ENCODE measurements around the gene DMRTC2. TPM values are rescaled to one million over a fixed set of nuclear protein-coding genes. Genes with fewer than 3 reads are reported as not detected.

The DMRTC2 gene
- total and polyA plus RNA-seq, 2 of the 8 experiments (the other 6 are each of a cell fraction or from before 2014, with no cell fraction given) = not detected

DNA sequence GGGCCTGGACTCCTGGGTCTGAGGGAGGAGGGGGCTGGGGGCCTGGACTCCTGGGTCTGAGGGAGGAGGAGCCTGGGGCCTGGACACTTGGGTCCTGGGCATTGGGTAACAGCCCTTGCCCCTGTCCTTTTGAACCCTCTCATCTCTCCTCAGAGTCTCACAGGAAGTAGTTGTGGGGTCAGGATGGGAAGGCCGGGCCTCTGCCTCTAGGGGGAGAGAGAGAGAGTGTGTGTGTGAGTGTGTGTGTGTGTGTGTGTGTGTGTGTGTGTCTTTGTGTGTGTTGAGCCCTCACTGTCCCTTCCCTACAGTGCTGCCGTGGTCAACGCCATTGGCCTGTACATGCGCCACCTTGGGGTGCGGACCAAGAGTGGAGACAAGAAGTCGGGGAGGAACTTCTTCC lies 49.1 kb downstream of the DMRTC2 start:
- Histone ChIP-seq H3K23me2 (ENCODE audit: low read depth, low read length) (no peaks in the 10 kb centered on the region), H2BK120ac (replicated peaks; ENCODE audit: low read depth, low read length) (no peak overlapping the region), H3K14ac (ENCODE audit: insufficient read length) (no peak overlapping the region), H3K4me3 (ENCODE audit: extremely low read depth in 1 of 4, insufficient read depth in 2 of 4, low read depth in 3 of 4, low read length in 4 of 4) (no peak overlapping the region), H3K27ac (ENCODE audit: low read depth, low read length) (no peak overlapping the region), H3K23ac (ENCODE audit: insufficient read length) (no peak overlapping the region), H4K8ac (ENCODE audit: extremely low read depth, insufficient read depth, low read length) (no peak overlapping the region), H3K79me1 (ENCODE audit: low read depth, low read length) (no peaks in the 10 kb centered on the region), H2BK20ac (ENCODE audit: low read length) (no peak overlapping the region), H3K4me1 (replicated peaks in 1 of 4; ENCODE audit: control insufficient read depth in 3 of 4, insufficient read depth in 4 of 4, low read length in 3 of 4) (peaks cover 0 to 5% (median 1%) of the 10 kb centered on the region in 4 experiments; a peak in 1 of 7 replicates), H3K9ac (replicated peaks in 1 of 4; ENCODE audit: extremely low read depth in 1 of 4, low read depth in 3 of 4, low read length in 3 of 4) (no peak overlapping the region), H4K5ac (ENCODE audit: insufficient read length, low read depth, low read length) (no peak overlapping the region), H3K4me2 (ENCODE audit: insufficient read depth in 1 of 2, low read depth in 2 of 2, low read length in 2 of 2) (no peak overlapping the region), H4K20me1 (replicated peaks in 1 of 2; ENCODE audit: control insufficient read depth in 1 of 2, insufficient read depth in 2 of 2, low read length in 2 of 2) (peaks cover 0 to 5% of the 10 kb centered on the region in 2 experiments), H3K36me3 (ENCODE audit: control insufficient read depth in 2 of 4, insufficient read depth in 4 of 4, low read length in 3 of 4) (peaks cover 0 to 4% (median 2%) of the 10 kb centered on the region in 4 experiments; a peak in 4 of 8 replicates), H3K4ac (replicated peaks; ENCODE audit: insufficient read length, low read depth, low read length) (no peak overlapping the region), H4K91ac (replicated peaks; ENCODE audit: insufficient read length, low read length) (no peak overlapping the region), H2BK15ac (ENCODE audit: low read length) (no peak overlapping the region), H2AFZ (ENCODE audit: low read length) (no peak overlapping the region), H3K27me3 (replicated peaks in 1 of 4; ENCODE audit: control insufficient read depth in 3 of 4, extremely low read depth in 1 of 4, insufficient read depth in 3 of 4, low read length in 3 of 4) (no peaks in the 10 kb centered on the region), H3K9me3 (ENCODE audit: insufficient read depth in 2 of 2, low read depth in 1 of 2, low read length in 1 of 2) (no peaks in the 10 kb centered on the region), H3K79me2 (ENCODE audit: control insufficient read depth in 1 of 2, insufficient read depth in 2 of 2, low read length in 2 of 2) (no peaks in the 10 kb centered on the region), H3K18ac (ENCODE audit: extremely low read depth, low read length) (no peak overlapping the region), H2BK12ac (ENCODE audit: low read depth, low read length) (no peak overlapping the region), H3K56ac (replicated peaks; ENCODE audit: insufficient read length, low read depth, low read length) (no peak overlapping the region), H2BK5ac (ENCODE audit: low read depth, low read length) (no peak overlapping the region), H2AK5ac (ENCODE audit: low read depth, low read length) (no peak overlapping the region)
- DNase-seq (ENCODE audit: low read depth in 1 of 2, low spot score in 2 of 2) (no peak), FAIRE-seq (no peak)
- 88% methylated on average over 6 of the region's 6 CpGs; no CpG with 5 or more reads in 1 of the 2 experiments for WGBS, 2 experiments (ENCODE audit: extremely low coverage in 1 of 2, insufficient coverage in 1 of 2, insufficient read length in 1 of 2, insufficient replicate concordance in 2 of 2, low coverage in 1 of 2, low lambda C conversion rate in 2 of 2, missing lambda C conversion rate in 1 of 2)
- POLR2A ChIA-PET (ENCODE audit: partially characterized antibody) = interaction anchor here (0.7 to 2.7 kb wide), 2 partner anchors 10 to 12 kb away, joined by 3 to 14 read pairs; no protein-coding TSS in a partner anchor
- CTCF ChIA-PET (ENCODE audit: partially characterized antibody) = interaction anchor here (0.9 to 2.5 kb wide), 2 partner anchors 13 to 20 kb away, joined by 3 to 11 read pairs; no protein-coding TSS in a partner anchor
- 0 out of 2 replicates have a peak, but pooled peaks have one; percentile 12 for TF ChIP-seq CREB1 (IDR thresholded peaks at IDR 0.05)
- no peak for TF ChIP-seq BRCA1 (IDR thresholded peaks at IDR 0.05; ENCODE audit: low read depth, low read length)
- TF ChIP-seq, protein P1, sequence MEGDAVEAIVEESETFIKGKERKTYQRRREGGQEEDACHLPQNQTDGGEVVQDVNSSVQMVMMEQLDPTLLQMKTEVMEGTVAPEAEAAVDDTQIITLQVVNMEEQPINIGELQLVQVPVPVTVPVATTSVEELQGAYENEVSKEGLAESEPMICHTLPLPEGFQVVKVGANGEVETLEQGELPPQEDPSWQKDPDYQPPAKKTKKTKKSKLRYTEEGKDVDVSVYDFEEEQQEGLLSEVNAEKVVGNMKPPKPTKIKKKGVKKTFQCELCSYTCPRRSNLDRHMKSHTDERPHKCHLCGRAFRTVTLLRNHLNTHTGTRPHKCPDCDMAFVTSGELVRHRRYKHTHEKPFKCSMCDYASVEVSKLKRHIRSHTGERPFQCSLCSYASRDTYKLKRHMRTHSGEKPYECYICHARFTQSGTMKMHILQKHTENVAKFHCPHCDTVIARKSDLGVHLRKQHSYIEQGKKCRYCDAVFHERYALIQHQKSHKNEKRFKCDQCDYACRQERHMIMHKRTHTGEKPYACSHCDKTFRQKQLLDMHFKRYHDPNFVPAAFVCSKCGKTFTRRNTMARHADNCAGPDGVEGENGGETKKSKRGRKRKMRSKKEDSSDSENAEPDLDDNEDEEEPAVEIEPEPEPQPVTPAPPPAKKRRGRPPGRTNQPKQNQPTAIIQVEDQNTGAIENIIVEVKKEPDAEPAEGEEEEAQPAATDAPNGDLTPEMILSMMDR (IDR thresholded peaks at IDR 0.05; ENCODE audit: control extremely low read depth in 1 of 3, insufficient read depth in 1 of 3, low read depth in 1 of 3, low read length in 3 of 3) = peak; percentile 10 to 53 (median 45); a peak in 3 of 4 replicates
